Suprapubic skin (tissue), 4 donors: ENCODE results near the gene PAX5.

Source experiments
- CTCF ChIP-seq, 2 donors: fragments of 200-600 bp in 1 of 2; fragments of 450-650 bp in 1 of 2; sonication (generic) in 1 of 2; IDR thresholded peaks; one replicate each; pipeline ENCODE4 v1.5.1; 2016 to 2019; ENCODE audit warnings: antibody characterized with exemption in 2 of 2, mild to moderate bottlenecking in 1 of 2, moderate library complexity in 1 of 2
- EP300 ChIP-seq: sonication (generic); formaldehyde crosslinking; IDR thresholded peaks from one replicate; pipeline ENCODE4 v1.6.1; 2017; ENCODE audit warnings: antibody characterized with exemption
- POLR2A ChIP-seq, 2 donors: fragments of 450-650 bp; IDR thresholded peaks; one replicate each; pipeline ENCODE4 v1.6.1; 2017; ENCODE audit warnings: antibody characterized with exemption in 2 of 2, mild to moderate bottlenecking in 2 of 2, moderate library complexity in 2 of 2
- POLR2AphosphoS5 ChIP-seq, 3 donors: sonication (generic); formaldehyde crosslinking; IDR thresholded peaks; one replicate each; pipeline ENCODE4 v1.6.1; 2017; ENCODE audit warnings: antibody characterized with exemption in 3 of 3

GRCh38 chr9:36922548-36922947 is 111.5 kb downstream of the PAX5 start:
- no peak for TF ChIP-seq CTCF (IDR thresholded peaks at IDR 0.05)
- TF ChIP-seq POLR2AphosphoS5 (IDR thresholded peaks at IDR 0.05): no peak
- no peak for TF ChIP-seq POLR2A (IDR thresholded peaks at IDR 0.05)
- no peak for TF ChIP-seq EP300
